CD14-positive monocyte (primary cell): Measurements from ENCODE around the gene PDIA2. TPM values are rescaled to one million over a fixed set of nuclear protein-coding genes. Genes with fewer than 3 reads are reported as not detected.

Experiments
- DNase-seq, 3 donors: peaks; one replicate each; pipeline ENCODE4 v3.0.0-alpha.2; 2011 to 2022
- H2AFZ ChIP-seq: 2 replicates; pipeline ENCODE4 v1.6.0; 2012; ENCODE audit warnings: mild to moderate bottlenecking, low read depth, low read length, inconsistent platforms; ENCODE audit not compliant: insufficient read depth, poor library complexity, severe bottlenecking
- H3K27ac ChIP-seq, 2 donors: 1 replicate in 1 of 2; 2 replicates in 1 of 2; pipeline ENCODE4 v1.5.1; 2012 to 2013; ENCODE audit warnings: low read length in 2 of 2, control low read depth in 1 of 2, inconsistent platforms in 1 of 2, low read depth in 1 of 2, mild to moderate bottlenecking in 1 of 2
- H3K27me3 ChIP-seq, 2 donors: one replicate each; pipeline versions ENCODE4 v1.6.0 to v1.6.1; 2011 to 2013; ENCODE audit warnings: low read length in 2 of 2; ENCODE audit not compliant: control insufficient read depth in 2 of 2, insufficient read depth in 2 of 2
- H3K36me3 ChIP-seq, 2 donors: replicated peaks in 1 of 2; 1 replicate in 1 of 2; 2 replicates in 1 of 2; pipeline versions ENCODE4 v1.5.1 to v1.6.1; 2012 to 2013; ENCODE audit warnings: low read length in 2 of 2, control low read depth in 1 of 2, inconsistent platforms in 1 of 2, mild to moderate bottlenecking in 1 of 2; ENCODE audit not compliant: insufficient read depth in 2 of 2, control insufficient read depth in 1 of 2
- H3K4me1 ChIP-seq, 2 donors: 1 replicate in 1 of 2; 2 replicates in 1 of 2; pipeline versions ENCODE4 v1.5.1 to v1.6.1; 2012 to 2013; ENCODE audit warnings: low read length in 2 of 2, control low read depth in 1 of 2, inconsistent platforms in 1 of 2, mild to moderate bottlenecking in 1 of 2, moderate library complexity in 1 of 2; ENCODE audit not compliant: insufficient read depth in 2 of 2, control insufficient read depth in 1 of 2
- H3K4me2 ChIP-seq: replicated peaks from 2 replicates; pipeline ENCODE3; 2012; ENCODE audit warnings: low read length, moderate library complexity, mild to moderate bottlenecking; ENCODE audit not compliant: poor library complexity, severe bottlenecking; ENCODE audit errors: extremely low read depth
- H3K4me3 ChIP-seq, 3 experiments: fragments of 200-600 bp in 1 of 3; sonication (generic) in 1 of 3; replicated peaks in 1 of 3; 1 replicate in 2 of 3; 2 replicates in 1 of 3; pipeline ENCODE4 v1.5.1; 2011 to 2013; ENCODE audit warnings: low read length in 3 of 3, mild to moderate bottlenecking in 3 of 3, control low read depth in 2 of 3, low read depth in 2 of 3, inconsistent platforms in 1 of 3, moderate library complexity in 1 of 3
- H3K79me2 ChIP-seq: 2 replicates; pipeline ENCODE4 v1.6.0; 2012; ENCODE audit warnings: mild to moderate bottlenecking, control low read depth, inconsistent platforms, low read length, moderate library complexity; ENCODE audit not compliant: insufficient read depth
- H3K9ac ChIP-seq: 2 replicates; pipeline ENCODE4 v1.6.0; 2017; ENCODE audit warnings: low read length, mild to moderate bottlenecking; ENCODE audit not compliant: insufficient read depth, poor library complexity, severe bottlenecking
- H3K9me3 ChIP-seq, 2 donors: replicated peaks in 1 of 2; 1 replicate in 1 of 2; 2 replicates in 1 of 2; pipeline versions ENCODE4 v1.5.1 to v1.6.1; 2012 to 2013; ENCODE audit warnings: low read length in 2 of 2, control low read depth in 1 of 2; ENCODE audit not compliant: control insufficient read depth in 1 of 2, insufficient read depth in 1 of 2
- H4K20me1 ChIP-seq: 2 replicates; pipeline ENCODE4 v1.6.0; 2012; ENCODE audit warnings: mild to moderate bottlenecking, low read length, control low read depth, moderate library complexity; ENCODE audit not compliant: insufficient read depth
- H3K27ac Mint-ChIP-seq, 7 donors: one replicate each; pipeline ENCODE4 v1.8.0; 2020; ENCODE audit warnings: mild to moderate bottlenecking in 7 of 7, mixed read lengths in 7 of 7, moderate library complexity in 6 of 7, inconsistent platforms in 2 of 7
- H3K27me3 Mint-ChIP-seq, 3 donors: one replicate each; pipeline ENCODE4 v1.8.0; 2021 to 2022; ENCODE audit warnings: low read depth in 3 of 3, mild to moderate bottlenecking in 3 of 3, mixed read lengths in 3 of 3, moderate library complexity in 3 of 3, inconsistent platforms in 1 of 3
- H3K36me3 Mint-ChIP-seq, 2 donors: one replicate each; pipeline ENCODE4 v1.8.0; 2020; ENCODE audit warnings: mixed read lengths in 2 of 2, inconsistent platforms in 1 of 2, mild to moderate bottlenecking in 1 of 2
- H3K4me1 Mint-ChIP-seq: one replicate; pipeline ENCODE4 v1.8.0; 2020; ENCODE audit warnings: mild to moderate bottlenecking, mixed read lengths
- H3K4me3 Mint-ChIP-seq, 2 donors: one replicate each; pipeline ENCODE4 v1.8.0; 2020; ENCODE audit warnings: mild to moderate bottlenecking in 2 of 2, mixed read lengths in 2 of 2, moderate library complexity in 1 of 2
- H3K9me3 Mint-ChIP-seq, 7 donors: one replicate each; pipeline ENCODE4 v1.8.0; 2020 to 2022; ENCODE audit warnings: mixed read lengths in 7 of 7, mild to moderate bottlenecking in 6 of 7, moderate library complexity in 6 of 7, inconsistent platforms in 2 of 7
- CTCF ChIP-seq: fragments of 200-600 bp; IDR thresholded peaks from one replicate; pipeline ENCODE4 v1.8.0; 2022; ENCODE audit warnings: antibody characterized with exemption, mild to moderate bottlenecking
- WGBS: methylation state at CpG from one replicate; pipeline ENCODE4 v1.1.5; 2013; ENCODE audit warnings: missing lambda C conversion rate; ENCODE audit not compliant: insufficient coverage; 5-methylcytosine and 5-hydroxymethylcytosine counted together
- intact Hi-C, 2 donors: fragments of 100-400 bp; cut with micrococcal nuclease; formaldehyde crosslinking; loops; one replicate each; pipeline versions ENCODE4 v1.15.0 to v1.15.1; 2023
- polyA plus RNA-seq, 3 donors: library from polyadenylated mRNA; depleted of rRNA in 1 of 3; unstranded in 2 of 3; stranded (reverse) in 1 of 3; fragments of 300-500 nt in 2 of 3; fragments of >200 nt in 1 of 3; fragmentation: Illumina TruSeq in 2 of 3; gene quantifications; 1 replicate in 2 of 3; 2 replicates in 1 of 3; pipeline ENCODE4 v1.2.3, GENCODE V29; 2012 to 2021

PDIA2 gene
- polyA plus RNA-seq, 3 donors: not detected

DNA sequence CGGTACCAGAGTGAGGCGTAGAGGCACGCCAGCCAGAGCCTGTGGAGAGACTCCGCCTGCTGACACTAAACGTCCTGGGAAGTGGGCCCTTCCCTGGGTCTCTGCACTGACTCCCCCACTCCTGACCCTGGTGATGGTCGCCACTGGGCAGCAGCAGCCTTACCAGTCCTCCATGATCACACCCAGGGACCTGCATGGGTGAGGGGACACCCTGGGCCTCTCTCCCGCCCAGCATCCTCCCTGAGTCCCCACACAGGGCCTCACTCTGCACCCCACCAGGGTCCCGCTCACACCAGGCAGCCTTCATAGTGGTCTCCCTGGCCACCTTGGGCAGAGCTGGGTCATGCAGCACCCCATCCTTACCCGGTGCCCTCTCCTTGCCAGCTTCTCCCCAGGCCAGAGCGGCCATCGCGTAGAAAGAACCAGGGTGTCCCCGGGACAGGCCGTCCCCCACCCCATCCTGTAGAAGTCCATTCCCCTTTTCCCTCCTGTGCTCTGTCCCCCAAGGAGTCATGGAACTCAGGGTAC lies 17.9 kb upstream of the PDIA2 start:
- Mint-ChIP-seq H3K4me3 (no peak overlapping the region), H3K36me3 (peaks cover 36 to 48% of the 10 kb centered on the region in 2 donors), H3K27me3 (peaks cover 0 to 1% (median 0%) of the 10 kb centered on the region in 3 donors), H3K27ac (peak overlapping the region in 1 of 7 donors; percentile 77), H3K4me1 (no peaks in the 10 kb centered on the region), H3K9me3 (peaks cover 0 to 2% (median 0%) of the 10 kb centered on the region in 7 donors)
- 92% methylated on average over 14 of the region's 14 CpGs for WGBS
- Histone ChIP-seq H3K4me1 (no peaks in the 10 kb centered on the region), H3K9ac (no peak overlapping the region), H3K36me3 (peaks cover 38 to 45% of the 10 kb centered on the region in 2 donors), H3K79me2 (no peaks in the 10 kb centered on the region), H3K9me3 (no peaks in the 10 kb centered on the region), H3K4me2 (no peak overlapping the region), H3K27me3 (no peaks in the 10 kb centered on the region), H3K27ac (no peak overlapping the region), H2AFZ (no peak overlapping the region), H3K4me3 (no peak overlapping the region), H4K20me1 (no peaks in the 10 kb centered on the region)
- no peak for TF ChIP-seq CTCF
- DNase-seq: peak in 1 of 3 donors; percentile 3
- intact Hi-C loops: no loop called here

GRCh38 chr16:265711-266110 lies 17.3 kb upstream of the PDIA2 start:
- H4K20me1 ChIP-seq: no peaks in the 10 kb centered on the region

More at GRCh38 chr16:265711-266110, 17.3 kb upstream of the PDIA2 start:
- intact Hi-C loops: no loop called here
- Histone ChIP-seq H3K4me1 (no peaks in the 10 kb centered on the region), H3K27me3 (no peaks in the 10 kb centered on the region), H3K79me2 (no peaks in the 10 kb centered on the region), H3K9ac (no peak overlapping the region), H3K9me3 (no peaks in the 10 kb centered on the region), H3K4me2 (no peak overlapping the region), H3K27ac (no peak overlapping the region), H2AFZ (no peak overlapping the region), H3K36me3 (peaks cover 33 to 41% of the 10 kb centered on the region in 2 donors), H3K4me3 (no peak overlapping the region)
- H3K4me1 Mint-ChIP-seq: no peaks in the 10 kb centered on the region
- peaks cover 0 to 2% (median 1%) of the 10 kb centered on the region in 3 donors for H3K27me3 Mint-ChIP-seq
- DNase-seq: no peak
- no peak overlapping the region for H3K27ac Mint-ChIP-seq
- H3K36me3 Mint-ChIP-seq: peaks cover 30 to 42% of the 10 kb centered on the region in 2 donors
- H3K9me3 Mint-ChIP-seq: peaks cover 0 to 2% (median 0%) of the 10 kb centered on the region in 7 donors
- no peak for TF ChIP-seq CTCF
- WGBS: 88% methylated on average over 12 of the region's 12 CpGs
- no peak overlapping the region for H3K4me3 Mint-ChIP-seq
